Fibroblast of lung (primary cell): ENCODE results near the gene TAS1R2. TPM values are rescaled to one million over a fixed set of nuclear protein-coding genes. Genes with fewer than 3 reads are reported as not detected.
A peak's percentile ranks its signal among the peaks of the same experiment; 100 is the strongest.
"Not testable (repeated sequence)": the region's sequence is repeated elsewhere in the genome, so short reads cannot be mapped to it uniquely, and the experiment has no call there.

Experiments
- DNase-seq, 2 donors: peaks; one replicate each; pipeline versions ENCODE4 v3.0.0 to v3.0.0-alpha.2; 2010; ENCODE audit warnings: low read depth in 2 of 2
- H2AFZ ChIP-seq: 2 replicates; pipeline ENCODE4 v1.5.1; 2012; ENCODE audit warnings: low read length, control low read depth, inconsistent platforms
- H3K27ac ChIP-seq: 2 replicates; pipeline ENCODE4 v1.5.1; 2011; ENCODE audit warnings: low read length, control low read depth; ENCODE audit not compliant: insufficient read depth
- H3K27me3 ChIP-seq: 2 replicates; pipeline ENCODE4 v1.5.1; 2011; ENCODE audit warnings: mild to moderate bottlenecking, low read length; ENCODE audit not compliant: control insufficient read depth, insufficient read depth
- H3K36me3 ChIP-seq: 2 replicates; pipeline ENCODE4 v1.5.1; 2011; ENCODE audit warnings: low read length; ENCODE audit not compliant: control insufficient read depth, insufficient read depth
- H3K4me1 ChIP-seq: 2 replicates; pipeline ENCODE4 v1.5.1; 2011; ENCODE audit warnings: low read length; ENCODE audit not compliant: control insufficient read depth, insufficient read depth; ENCODE audit errors: extremely low read depth
- H3K4me2 ChIP-seq: 2 replicates; pipeline ENCODE4 v1.5.1; 2011; ENCODE audit warnings: low read length, control low read depth; ENCODE audit not compliant: insufficient read depth; ENCODE audit errors: extremely low read depth
- H3K4me3 ChIP-seq, 4 experiments: fragments of 200-600 bp in 1 of 4; sonication (generic) in 1 of 4; replicated peaks in 1 of 4; 2 replicates each; pipeline ENCODE4 v1.5.1; 2011 to 2016; ENCODE audit warnings: low read length in 4 of 4, low read depth in 3 of 4, mild to moderate bottlenecking in 3 of 4, control low read depth in 2 of 4, inconsistent platforms in 1 of 4, mixed read lengths in 1 of 4; ENCODE audit not compliant: insufficient read depth in 1 of 4; ENCODE audit errors: control extremely low read depth in 1 of 4
- H3K79me2 ChIP-seq: 2 replicates; pipeline ENCODE4 v1.5.1; 2012; ENCODE audit warnings: mild to moderate bottlenecking, low read length, inconsistent platforms; ENCODE audit not compliant: control insufficient read depth, insufficient read depth
- H3K9ac ChIP-seq: 2 replicates; pipeline ENCODE4 v1.5.1; 2011; ENCODE audit warnings: mild to moderate bottlenecking, low read length, control low read depth; ENCODE audit not compliant: insufficient read depth
- H3K9me3 ChIP-seq: 2 replicates; pipeline ENCODE4 v1.5.1; 2012; ENCODE audit warnings: low read depth, low read length; ENCODE audit not compliant: control insufficient read depth, insufficient read depth
- H4K20me1 ChIP-seq: 2 replicates; pipeline ENCODE4 v1.5.1; 2011; ENCODE audit warnings: low read length; ENCODE audit not compliant: control insufficient read depth, insufficient read depth; ENCODE audit errors: extremely low read depth
- CTCF ChIP-seq, 2 donors: IDR thresholded peaks in 1 of 2; conservative IDR thresholded peaks in 1 of 2; 1 replicate in 1 of 2; 2 replicates in 1 of 2; pipeline ENCODE4 v1.5.1; 2011 to 2012; ENCODE audit warnings: low read length in 2 of 2, control low read depth in 1 of 2, inconsistent platforms in 1 of 2, low read depth in 1 of 2, mild to moderate bottlenecking in 1 of 2
- EZH2 ChIP-seq: IDR thresholded peaks from 2 replicates; pipeline ENCODE4 v1.5.1; 2012; ENCODE audit warnings: low read length, control low read depth, mild to moderate bottlenecking; ENCODE audit errors: missing control alignments
- polyA plus RNA-seq, 2 donors: library from polyadenylated mRNA; depleted of rRNA in 1 of 2; stranded (reverse) in 1 of 2; unstranded in 1 of 2; fragments of >200 nt; gene quantifications; 2 replicates each; pipeline ENCODE4 v1.2.1, GENCODE V29; 2011 to 2012; ENCODE audit warnings: missing spikeins in 1 of 2
- total RNA-seq: library from RNA; depleted of rRNA; stranded (reverse); fragments of >200 nt; gene quantifications from 2 replicates; pipeline ENCODE4 v1.2.1, GENCODE V29; 2014

TAS1R2 gene
- total and polyA plus RNA-seq, 2 donors (not counting 1 experiment from before 2014, with no cell fraction given): not detected

- TF ChIP-seq CTCF (conservative IDR thresholded peaks at IDR 0.05 in 1 of 2, IDR thresholded peaks at IDR 0.05 in 1 of 2; ENCODE audit: low read depth in 1 of 2, low read length in 2 of 2) (no peak), EZH2 (no peak)
- no peak overlapping the region for H3K9ac ChIP-seq
- H3K27me3 ChIP-seq: no peaks in the 10 kb centered on the region
- no peaks in the 10 kb centered on the region for H3K36me3 ChIP-seq
- H3K4me1 ChIP-seq: peaks cover 6% of the 10 kb centered on the region
- no peaks in the 10 kb centered on the region for H3K9me3 ChIP-seq
- H3K79me2 ChIP-seq: no peaks in the 10 kb centered on the region
- no peak overlapping the region for H3K4me2 ChIP-seq
- H3K27ac ChIP-seq: no peak overlapping the region
- DNase-seq: no peak
- no peak overlapping the region for H2AFZ ChIP-seq
- no peaks in the 10 kb centered on the region for H4K20me1 ChIP-seq
- H3K4me3 ChIP-seq: no peak overlapping the region
Observed at GRCh38 chr1:18898567-18898966, 39.1 kb upstream of the TAS1R2 start.

GRCh38 chr1:18895317-18895716, 35.9 kb upstream of the TAS1R2 start:
- H3K79me2 ChIP-seq: no peaks in the 10 kb centered on the region
- H3K4me1 ChIP-seq: no peaks in the 10 kb centered on the region
- no peak for DNase-seq
- no peaks in the 10 kb centered on the region for H3K27me3 ChIP-seq
- H4K20me1 ChIP-seq: no peaks in the 10 kb centered on the region
- H3K27ac ChIP-seq: no peak overlapping the region
- no peaks in the 10 kb centered on the region for H3K36me3 ChIP-seq
- no peak for TF ChIP-seq CTCF (conservative IDR thresholded peaks at IDR 0.05 in 1 of 2, IDR thresholded peaks at IDR 0.05 in 1 of 2; ENCODE audit: low read depth in 1 of 2, low read length in 2 of 2)
- no peak for TF ChIP-seq EZH2
- H3K9ac ChIP-seq: no peak overlapping the region
- no peak overlapping the region for H3K4me3 ChIP-seq
- no peak overlapping the region for H3K4me2 ChIP-seq
- no peak overlapping the region for H2AFZ ChIP-seq
- H3K9me3 ChIP-seq: no peaks in the 10 kb centered on the region

- no peak overlapping the region for H2AFZ ChIP-seq
- DNase-seq: peak in 1 of 2 donors; percentile 57
- H3K79me2 ChIP-seq: no peaks in the 10 kb centered on the region
Observed at GRCh38 chr1:18893120-18893519, 33.7 kb upstream of the TAS1R2 start.

GRCh38 chr1:18891858-18892257, 32.4 kb upstream of the TAS1R2 start:
- not testable (repeated sequence) for H3K79me2 ChIP-seq, H3K36me3 ChIP-seq, DNase-seq, H3K9me3 ChIP-seq, H3K27ac ChIP-seq, H3K4me3 ChIP-seq, H2AFZ ChIP-seq, H3K27me3 ChIP-seq, H3K4me2 ChIP-seq, H4K20me1 ChIP-seq, H3K4me1 ChIP-seq, H3K9ac ChIP-seq

More at GRCh38 chr1:18893120-18893519, 33.7 kb upstream of the TAS1R2 start:
- no peaks in the 10 kb centered on the region for H3K27me3 ChIP-seq
- no peaks in the 10 kb centered on the region for H3K4me1 ChIP-seq
- H4K20me1 ChIP-seq: no peaks in the 10 kb centered on the region
- H3K36me3 ChIP-seq: no peaks in the 10 kb centered on the region
- no peak overlapping the region for H3K4me2 ChIP-seq
- H3K27ac ChIP-seq: no peak overlapping the region
- no peak overlapping the region for H3K4me3 ChIP-seq
- no peak overlapping the region for H3K9ac ChIP-seq
- no peaks in the 10 kb centered on the region for H3K9me3 ChIP-seq
- TF ChIP-seq CTCF (conservative IDR thresholded peaks at IDR 0.05 in 1 of 2, IDR thresholded peaks at IDR 0.05 in 1 of 2; ENCODE audit: low read depth in 1 of 2, low read length in 2 of 2) (no peak), EZH2 (no peak)
